Muscle layer of colon (tissue), 2 donors: ENCODE results near the gene P2RY8.
"Not testable (repeated sequence)": the region's sequence is repeated elsewhere in the genome, so short reads cannot be mapped to it uniquely, and the experiment has no call there.

Experiments
- H3K27ac ChIP-seq: one replicate; pipeline ENCODE4 v1.7.0; 2013; ENCODE audit warnings: low read depth, mild to moderate bottlenecking, low read length, moderate library complexity
- H3K27me3 ChIP-seq, 2 donors: one replicate each; pipeline ENCODE4 v1.7.0; 2013; ENCODE audit warnings: low read length in 2 of 2, mild to moderate bottlenecking in 2 of 2; ENCODE audit not compliant: insufficient read depth in 2 of 2, control insufficient read depth in 1 of 2
- H3K36me3 ChIP-seq: one replicate; pipeline ENCODE4 v1.7.0; 2013; ENCODE audit warnings: mild to moderate bottlenecking, low read length; ENCODE audit not compliant: insufficient read depth
- H3K4me1 ChIP-seq: one replicate; pipeline ENCODE4 v1.7.0; 2013; ENCODE audit warnings: mild to moderate bottlenecking, low read length; ENCODE audit not compliant: insufficient read depth
- H3K4me3 ChIP-seq, 2 donors: one replicate each; pipeline ENCODE4 v1.7.0; 2013; ENCODE audit warnings: low read length in 2 of 2, low read depth in 1 of 2, mild to moderate bottlenecking in 1 of 2, moderate library complexity in 1 of 2
- H3K9ac ChIP-seq: one replicate; pipeline ENCODE4 v1.7.0; 2013; ENCODE audit warnings: low read length
- H3K9me3 ChIP-seq: one replicate; pipeline ENCODE4 v1.7.0; 2013; ENCODE audit warnings: mild to moderate bottlenecking, low read length
- donor health status: abdominal sarcoma.
- donor health status: Adenocarcinoma of cecum.

Gene P2RY8, protein sequence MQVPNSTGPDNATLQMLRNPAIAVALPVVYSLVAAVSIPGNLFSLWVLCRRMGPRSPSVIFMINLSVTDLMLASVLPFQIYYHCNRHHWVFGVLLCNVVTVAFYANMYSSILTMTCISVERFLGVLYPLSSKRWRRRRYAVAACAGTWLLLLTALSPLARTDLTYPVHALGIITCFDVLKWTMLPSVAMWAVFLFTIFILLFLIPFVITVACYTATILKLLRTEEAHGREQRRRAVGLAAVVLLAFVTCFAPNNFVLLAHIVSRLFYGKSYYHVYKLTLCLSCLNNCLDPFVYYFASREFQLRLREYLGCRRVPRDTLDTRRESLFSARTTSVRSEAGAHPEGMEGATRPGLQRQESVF

DNA sequence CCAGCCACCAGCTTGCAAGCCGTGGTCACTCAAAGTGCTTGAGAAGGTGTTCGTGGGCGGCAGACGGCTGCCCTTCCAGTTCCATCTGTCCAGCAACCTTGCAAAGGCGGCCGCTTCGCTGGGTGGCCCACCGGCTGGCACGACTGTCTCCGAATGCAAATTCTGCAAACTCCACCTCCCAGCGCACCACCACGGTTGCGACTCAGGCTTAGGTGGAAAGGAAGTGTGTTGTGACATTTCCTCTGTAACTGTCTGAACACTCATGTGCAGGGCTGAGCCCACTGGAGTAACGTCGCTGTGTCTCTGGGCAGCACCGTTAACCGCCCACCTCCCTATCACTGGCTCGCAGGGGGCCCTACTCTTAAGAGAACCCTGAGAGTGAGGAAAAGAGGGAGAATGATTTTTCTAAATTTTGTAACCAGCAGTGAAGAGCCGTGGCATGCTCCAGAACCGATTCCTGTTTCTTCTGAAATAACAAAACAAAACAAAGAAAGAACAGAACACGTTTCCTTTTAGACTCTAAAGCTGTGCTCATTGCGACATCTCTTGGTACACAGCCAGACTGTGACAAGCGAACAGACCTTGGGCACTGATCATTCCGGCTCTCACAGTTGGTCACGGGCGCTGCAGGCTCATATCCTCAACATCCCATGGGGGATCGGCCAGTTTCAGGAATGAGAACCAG is at the start of gene P2RY8:
TSS of gene P2RY8 (minus strand) at position 155 of the 685 bp plus-strand sequence. CDS start 70,627 bp downstream, outside the sequence.
- no peaks in the 10 kb centered on the region for H3K27me3 ChIP-seq
- peak within 1 kb of the TSS in 1 of 2 donors; percentile 27 for H3K4me3 ChIP-seq
- H3K9ac ChIP-seq, result no peak within 1 kb of the TSS
- H3K27ac ChIP-seq, result no peak within 1 kb of the TSS
- H3K36me3 ChIP-seq, result no peaks in the 10 kb centered on the region
- no peaks in the 10 kb centered on the region for H3K9me3 ChIP-seq
- H3K4me1 ChIP-seq, result no peaks in the 10 kb centered on the region

DNA sequence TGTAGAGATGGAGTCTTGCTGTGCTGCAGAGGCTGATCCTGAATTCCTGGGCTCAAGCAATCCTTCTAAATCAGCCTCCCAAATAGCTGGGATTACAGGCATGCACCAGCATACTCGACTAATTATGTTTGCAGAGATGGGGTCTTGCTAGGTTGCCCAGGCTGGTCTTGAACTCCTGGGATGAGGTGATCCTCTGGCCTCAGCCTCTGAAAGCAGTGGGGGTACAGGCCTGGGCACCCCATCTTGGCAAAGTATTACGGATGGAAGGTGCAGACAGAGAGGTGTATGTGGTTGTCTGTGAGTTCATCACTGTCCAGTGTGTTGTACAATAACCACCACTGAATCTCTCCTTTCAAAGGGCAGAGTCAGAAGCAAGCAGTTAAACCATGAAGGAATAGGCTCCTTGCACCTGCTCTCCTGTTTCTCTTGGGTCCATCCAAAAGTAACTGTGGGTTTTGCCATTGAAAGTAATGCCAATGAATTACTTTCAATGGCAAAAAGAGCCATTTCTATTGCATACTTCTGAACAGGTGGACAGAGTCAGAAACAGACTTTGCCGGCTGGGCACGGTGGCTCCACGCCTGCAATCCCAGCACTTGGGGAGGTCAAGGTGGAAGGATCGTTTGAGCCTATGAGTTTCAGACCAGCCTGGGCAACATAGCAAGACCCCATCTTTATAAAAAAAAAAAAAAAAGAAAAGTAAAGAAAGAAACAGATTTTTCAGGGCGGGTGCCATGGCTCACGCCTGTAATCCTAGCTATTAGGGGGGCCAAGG is 47.4 kb upstream of the P2RY8 start:
- Histone ChIP-seq H3K36me3 (no peaks in the 10 kb centered on the region), H3K27ac (no peak overlapping the region), H3K27me3 (no peaks in the 10 kb centered on the region), H3K4me1 (no peaks in the 10 kb centered on the region), H3K9me3 (no peaks in the 10 kb centered on the region), H3K9ac (no peak overlapping the region), H3K4me3 (no peak overlapping the region)

DNA sequence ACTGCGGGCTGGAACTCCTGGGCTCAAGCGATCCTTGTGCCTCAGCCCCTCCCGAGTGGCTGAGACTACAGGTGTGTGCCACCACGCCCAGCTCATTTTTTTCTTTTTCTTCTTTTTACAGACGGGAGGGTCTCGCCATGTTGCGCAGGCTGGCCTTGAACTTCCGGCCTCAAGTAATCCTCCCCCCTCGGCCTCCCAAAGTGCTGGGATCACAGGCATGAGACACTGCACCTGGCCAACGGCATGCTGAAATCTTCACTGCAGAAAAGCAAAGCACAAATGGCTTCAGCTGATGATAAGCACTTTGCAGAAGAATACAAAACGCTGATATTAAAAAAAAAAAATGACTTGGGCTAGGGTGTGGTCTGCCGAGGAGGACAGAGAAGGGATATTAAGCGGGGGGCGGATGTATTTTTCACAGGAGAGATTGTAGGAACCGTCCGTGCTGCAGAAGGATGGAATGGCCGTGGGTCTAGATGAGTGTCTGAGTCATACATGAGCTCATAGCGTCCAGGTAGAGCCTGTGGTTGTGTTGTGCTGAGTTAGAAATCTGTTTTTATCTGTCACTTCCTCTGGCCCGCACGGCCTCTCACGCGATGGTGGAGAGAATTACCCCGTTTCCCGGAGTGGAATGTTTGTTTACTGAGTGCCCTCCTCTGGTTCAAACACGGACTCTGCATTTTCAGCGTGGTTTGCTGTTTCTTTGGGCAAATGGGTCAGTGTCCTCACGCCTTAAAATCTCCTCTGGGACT is 45.9 kb upstream of the P2RY8 start:
- no peaks in the 10 kb centered on the region for H3K36me3 ChIP-seq
- H3K27ac ChIP-seq, result no peak overlapping the region
- H3K9ac ChIP-seq, result no peak overlapping the region
- H3K4me1 ChIP-seq, result no peaks in the 10 kb centered on the region
- no peaks in the 10 kb centered on the region for H3K9me3 ChIP-seq
- H3K27me3 ChIP-seq, result no peaks in the 10 kb centered on the region
- no peak overlapping the region for H3K4me3 ChIP-seq

DNA sequence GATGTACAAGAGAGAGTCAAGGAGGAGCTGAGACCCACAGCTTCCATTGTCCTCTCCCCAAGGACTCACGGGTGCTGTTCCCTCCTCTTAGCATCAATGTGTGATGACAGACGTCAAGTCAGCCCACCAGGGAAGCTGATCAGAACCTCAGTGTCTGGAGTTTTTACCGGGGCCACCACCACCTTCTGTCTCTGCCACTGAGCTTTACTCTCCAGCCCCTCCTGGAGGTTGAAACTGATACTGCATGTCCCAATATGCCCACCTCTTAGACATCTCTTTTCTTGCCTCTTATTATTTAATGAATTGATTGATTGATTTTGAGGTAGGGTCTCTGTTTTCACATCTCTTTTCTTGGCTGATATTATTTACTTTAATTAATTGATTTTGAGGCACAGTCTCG is 44.1 kb upstream of the P2RY8 start:
- Histone ChIP-seq H3K36me3 (no peaks in the 10 kb centered on the region), H3K4me1 (no peaks in the 10 kb centered on the region), H3K27ac (no peak overlapping the region), H3K9ac (no peak overlapping the region), H3K4me3 (no peak overlapping the region), H3K9me3 (no peaks in the 10 kb centered on the region), H3K27me3 (no peaks in the 10 kb centered on the region)

DNA sequence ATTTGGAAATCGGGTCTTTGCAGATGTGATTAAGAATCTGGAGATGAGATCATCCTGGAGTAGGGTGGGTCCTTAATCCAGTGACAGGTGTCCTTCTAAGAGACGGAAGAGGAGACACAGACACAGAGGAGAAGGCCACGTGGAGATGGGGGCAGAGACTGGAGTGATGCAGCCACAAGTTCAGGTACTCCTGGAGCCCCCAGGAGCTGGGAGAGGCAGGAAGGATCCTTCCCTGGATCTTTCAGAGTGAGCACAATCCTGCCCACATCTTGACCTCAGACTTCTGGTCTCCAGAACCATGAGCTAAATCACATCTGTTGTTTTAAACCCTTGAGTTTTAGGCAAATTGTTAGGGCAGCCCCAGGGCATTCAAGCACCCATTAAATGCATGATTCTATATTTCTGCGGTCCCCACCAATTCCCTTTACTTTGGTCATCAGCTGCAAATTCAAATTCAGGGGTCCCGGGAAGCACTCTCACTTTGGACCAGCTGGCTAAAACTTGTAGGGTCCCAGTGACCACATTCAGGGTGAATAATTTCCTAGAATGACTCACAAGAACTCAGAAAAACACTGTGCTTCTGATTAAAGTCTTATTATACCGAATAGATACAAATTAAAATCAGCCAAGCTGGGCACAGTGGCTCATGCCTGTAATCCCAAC is 41.7 kb upstream of the P2RY8 start:
- no peaks in the 10 kb centered on the region for H3K36me3 ChIP-seq
- no peaks in the 10 kb centered on the region for H3K9me3 ChIP-seq
- H3K9ac ChIP-seq, result no peak overlapping the region
- no peaks in the 10 kb centered on the region for H3K27me3 ChIP-seq
- H3K4me1 ChIP-seq, result no peaks in the 10 kb centered on the region
- no peak overlapping the region for H3K27ac ChIP-seq
- no peak overlapping the region for H3K4me3 ChIP-seq

DNA sequence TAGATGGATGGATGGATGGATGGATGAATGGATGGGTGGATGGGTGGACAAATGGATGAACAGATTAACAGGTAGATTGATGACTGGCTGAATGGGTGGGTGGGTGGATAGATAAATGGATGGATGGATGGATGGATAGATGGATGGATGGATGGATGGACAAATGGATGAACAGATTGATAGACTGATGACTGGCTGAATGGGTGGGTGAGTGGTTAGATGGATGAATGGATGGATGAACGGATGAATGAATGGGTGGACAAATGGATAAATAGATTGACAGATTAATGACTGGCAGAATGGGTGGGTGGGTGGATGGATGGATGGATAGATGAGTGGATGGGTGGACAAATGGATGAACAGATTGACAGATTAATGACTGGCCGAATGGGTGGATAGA is 40.9 kb upstream of the P2RY8 start:
- H3K4me1 ChIP-seq, result no peaks in the 10 kb centered on the region
- H3K27me3 ChIP-seq, result no peaks in the 10 kb centered on the region
- no peaks in the 10 kb centered on the region for H3K36me3 ChIP-seq
- H3K9me3 ChIP-seq, result no peaks in the 10 kb centered on the region
- H3K9ac ChIP-seq, result no peak overlapping the region
- no peak overlapping the region for H3K4me3 ChIP-seq
- H3K27ac ChIP-seq, result no peak overlapping the region

DNA sequence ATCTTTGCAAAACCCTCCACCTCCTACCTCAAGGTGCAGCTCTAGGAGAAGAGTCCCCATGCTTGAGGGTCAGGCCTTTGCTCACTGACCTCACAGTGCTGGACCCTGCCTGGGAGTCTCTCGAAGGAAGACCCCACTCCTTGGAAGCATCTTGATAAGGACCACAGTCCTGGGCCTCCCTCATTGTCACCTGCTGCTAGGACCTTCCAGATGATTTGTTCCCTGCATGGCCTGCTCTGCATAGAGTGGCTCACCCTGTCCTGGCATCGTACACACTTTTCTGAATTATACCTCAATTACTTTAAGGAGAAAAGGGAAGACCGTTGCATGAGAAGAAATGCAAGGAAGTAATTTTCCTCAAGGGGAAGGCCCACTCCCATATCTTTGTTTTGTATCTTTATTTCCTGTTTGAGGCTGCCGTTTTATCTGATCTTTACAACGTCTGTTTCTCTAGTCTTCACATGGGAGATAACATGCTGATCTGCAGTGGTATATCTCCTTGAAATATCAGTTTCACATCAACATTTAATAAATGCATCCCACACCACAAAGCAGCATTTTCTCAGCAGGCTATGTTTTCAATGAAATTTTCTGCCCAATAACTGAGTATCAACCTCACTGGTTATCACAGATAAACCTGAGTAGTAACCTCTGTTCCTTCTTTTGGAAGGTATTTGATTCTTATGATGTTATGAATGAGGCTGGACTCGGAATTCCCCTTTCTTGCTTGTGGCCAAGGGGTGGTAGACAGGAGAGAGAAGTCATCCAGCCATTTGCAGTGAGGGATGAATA is 39.4 kb upstream of the P2RY8 start:
- no peak overlapping the region for H3K27ac ChIP-seq
- H3K36me3 ChIP-seq, result no peaks in the 10 kb centered on the region
- no peaks in the 10 kb centered on the region for H3K9me3 ChIP-seq
- no peaks in the 10 kb centered on the region for H3K27me3 ChIP-seq
- H3K9ac ChIP-seq, result no peak overlapping the region
- no peak overlapping the region for H3K4me3 ChIP-seq
- no peaks in the 10 kb centered on the region for H3K4me1 ChIP-seq

DNA sequence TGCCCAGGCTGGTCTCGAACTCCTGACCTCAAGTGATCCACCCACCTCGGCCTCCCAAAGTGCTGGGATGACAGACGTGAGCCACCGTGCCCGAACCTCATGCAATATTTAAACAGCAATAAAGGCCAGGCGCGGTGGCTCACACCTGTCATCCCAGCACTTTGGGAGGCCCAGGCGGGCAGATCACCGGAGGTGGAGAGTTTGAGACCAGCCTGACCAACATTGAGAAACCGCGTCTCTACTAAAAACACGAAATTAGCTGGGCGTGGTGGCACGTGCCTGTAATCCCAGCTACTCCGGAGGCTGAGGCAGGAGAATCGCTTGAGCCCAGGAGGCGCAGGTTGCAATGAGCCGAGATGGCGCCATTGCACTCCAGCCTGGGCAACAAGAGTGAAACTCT is 37.2 kb upstream of the P2RY8 start:
- not testable (repeated sequence) for H3K27ac ChIP-seq, H3K4me3 ChIP-seq, H3K9ac ChIP-seq, H3K9me3 ChIP-seq, H3K36me3 ChIP-seq, H3K4me1 ChIP-seq, H3K27me3 ChIP-seq

DNA sequence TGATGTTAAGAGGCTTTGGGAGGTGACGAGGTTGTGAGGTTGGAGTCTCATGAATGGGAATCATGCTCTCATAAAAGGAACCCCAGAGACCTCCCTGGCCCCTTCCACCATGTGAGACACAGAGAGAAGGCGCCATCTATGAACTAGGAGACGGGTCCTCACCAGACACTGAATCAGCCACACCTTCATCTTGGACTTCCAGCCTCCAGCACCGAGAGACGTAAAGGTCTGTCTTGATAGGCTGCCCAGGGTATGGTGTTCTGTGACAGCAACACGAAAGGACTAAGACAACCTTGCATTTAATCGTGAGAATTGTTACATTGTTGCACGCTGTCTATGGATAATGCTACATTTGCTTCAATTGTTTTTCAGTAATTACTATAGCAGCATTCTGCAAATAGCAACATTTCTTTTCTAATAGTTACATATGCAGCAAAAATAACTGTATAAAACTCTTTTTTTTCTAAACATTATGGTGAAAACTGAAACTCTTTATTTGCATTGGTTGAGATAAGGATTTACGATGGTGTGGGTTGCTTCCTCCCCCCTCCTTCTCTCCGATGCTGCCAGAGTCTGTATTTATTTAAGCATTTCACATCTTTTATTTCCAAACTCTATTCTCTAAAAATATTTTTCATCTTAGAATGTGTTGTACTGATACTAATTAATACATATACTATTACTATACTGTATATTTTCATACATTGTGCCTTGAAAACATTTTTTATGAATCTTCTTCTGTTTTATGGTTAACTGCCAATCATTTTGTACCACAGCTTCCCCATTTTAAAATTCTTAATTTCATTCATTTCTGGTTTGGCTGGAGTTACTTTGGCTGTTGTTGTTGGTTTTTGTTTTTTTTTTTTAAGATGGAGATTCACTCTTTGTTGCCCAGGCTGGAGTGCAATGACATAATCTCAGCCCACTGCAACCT is 28.0 kb upstream of the P2RY8 start:
- Histone ChIP-seq H3K36me3 (no peaks in the 10 kb centered on the region), H3K9me3 (no peaks in the 10 kb centered on the region), H3K9ac (no peak overlapping the region), H3K4me3 (no peak overlapping the region), H3K4me1 (no peaks in the 10 kb centered on the region), H3K27me3 (no peaks in the 10 kb centered on the region), H3K27ac (no peak overlapping the region)
